Sigmoid colon (tissue), 4 donors: Measurements from ENCODE around the gene MAP4K4.

Experiments
- EP300 ChIP-seq, 4 donors: sonication (generic); formaldehyde crosslinking; IDR thresholded peaks; one replicate each; pipeline ENCODE4 v1.6.1; 2017; ENCODE audit warnings: antibody characterized with exemption in 4 of 4
- POLR2A ChIP-seq, 2 donors: fragments of 450-650 bp; IDR thresholded peaks; one replicate each; pipeline ENCODE4 v1.6.1; 2016; ENCODE audit warnings: antibody characterized with exemption in 2 of 2, mild to moderate bottlenecking in 2 of 2, moderate library complexity in 2 of 2
- POLR2AphosphoS5 ChIP-seq, 4 donors: sonication (generic); formaldehyde crosslinking; IDR thresholded peaks; one replicate each; pipeline ENCODE4 v1.6.1; 2017; ENCODE audit warnings: antibody characterized with exemption in 4 of 4
- TF ChIP-seq, protein P1 (sequence below), 4 experiments: fragments of 450-650 bp in 3 of 4; fragments of 200-600 bp in 1 of 4; IDR thresholded peaks; one replicate each; pipeline ENCODE4 v1.5.1; 2016 to 2019; ENCODE audit warnings: antibody characterized with exemption in 4 of 4, mild to moderate bottlenecking in 3 of 4, moderate library complexity in 2 of 4

DNA sequence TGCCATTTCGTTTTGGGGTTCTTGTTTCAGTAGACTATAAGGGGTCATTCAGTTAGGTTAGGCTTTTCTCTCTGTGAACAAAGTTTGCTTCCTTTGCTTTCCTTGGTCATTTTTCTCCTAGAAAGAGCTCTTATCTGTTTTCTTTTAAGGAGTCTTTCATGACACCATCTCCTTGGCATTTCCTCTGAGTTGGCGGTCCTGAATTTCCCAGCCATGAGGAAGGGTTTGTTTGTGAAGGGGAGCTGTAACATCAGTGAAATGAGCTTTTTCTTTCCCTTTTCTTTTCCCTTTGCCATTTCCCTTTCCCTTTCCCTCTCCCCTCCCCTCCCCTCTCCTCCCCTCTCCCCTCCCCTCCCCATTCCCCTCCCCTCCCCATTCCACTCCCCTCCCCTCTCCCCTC, 61.7 kb downstream of the MAP4K4 start:
- TF ChIP-seq, protein P1, sequence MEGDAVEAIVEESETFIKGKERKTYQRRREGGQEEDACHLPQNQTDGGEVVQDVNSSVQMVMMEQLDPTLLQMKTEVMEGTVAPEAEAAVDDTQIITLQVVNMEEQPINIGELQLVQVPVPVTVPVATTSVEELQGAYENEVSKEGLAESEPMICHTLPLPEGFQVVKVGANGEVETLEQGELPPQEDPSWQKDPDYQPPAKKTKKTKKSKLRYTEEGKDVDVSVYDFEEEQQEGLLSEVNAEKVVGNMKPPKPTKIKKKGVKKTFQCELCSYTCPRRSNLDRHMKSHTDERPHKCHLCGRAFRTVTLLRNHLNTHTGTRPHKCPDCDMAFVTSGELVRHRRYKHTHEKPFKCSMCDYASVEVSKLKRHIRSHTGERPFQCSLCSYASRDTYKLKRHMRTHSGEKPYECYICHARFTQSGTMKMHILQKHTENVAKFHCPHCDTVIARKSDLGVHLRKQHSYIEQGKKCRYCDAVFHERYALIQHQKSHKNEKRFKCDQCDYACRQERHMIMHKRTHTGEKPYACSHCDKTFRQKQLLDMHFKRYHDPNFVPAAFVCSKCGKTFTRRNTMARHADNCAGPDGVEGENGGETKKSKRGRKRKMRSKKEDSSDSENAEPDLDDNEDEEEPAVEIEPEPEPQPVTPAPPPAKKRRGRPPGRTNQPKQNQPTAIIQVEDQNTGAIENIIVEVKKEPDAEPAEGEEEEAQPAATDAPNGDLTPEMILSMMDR (IDR thresholded peaks at IDR 0.05): no peak
- TF ChIP-seq POLR2AphosphoS5 (IDR thresholded peaks at IDR 0.05): no peak
- TF ChIP-seq EP300 (IDR thresholded peaks at IDR 0.05): no peak
- no peak for TF ChIP-seq POLR2A (IDR thresholded peaks at IDR 0.05)
